ENCODE results near the gene ARL6IP5.
A peak's percentile ranks its signal among the peaks of the same experiment; 100 is the strongest.

The ARL6IP5 gene

DNA sequence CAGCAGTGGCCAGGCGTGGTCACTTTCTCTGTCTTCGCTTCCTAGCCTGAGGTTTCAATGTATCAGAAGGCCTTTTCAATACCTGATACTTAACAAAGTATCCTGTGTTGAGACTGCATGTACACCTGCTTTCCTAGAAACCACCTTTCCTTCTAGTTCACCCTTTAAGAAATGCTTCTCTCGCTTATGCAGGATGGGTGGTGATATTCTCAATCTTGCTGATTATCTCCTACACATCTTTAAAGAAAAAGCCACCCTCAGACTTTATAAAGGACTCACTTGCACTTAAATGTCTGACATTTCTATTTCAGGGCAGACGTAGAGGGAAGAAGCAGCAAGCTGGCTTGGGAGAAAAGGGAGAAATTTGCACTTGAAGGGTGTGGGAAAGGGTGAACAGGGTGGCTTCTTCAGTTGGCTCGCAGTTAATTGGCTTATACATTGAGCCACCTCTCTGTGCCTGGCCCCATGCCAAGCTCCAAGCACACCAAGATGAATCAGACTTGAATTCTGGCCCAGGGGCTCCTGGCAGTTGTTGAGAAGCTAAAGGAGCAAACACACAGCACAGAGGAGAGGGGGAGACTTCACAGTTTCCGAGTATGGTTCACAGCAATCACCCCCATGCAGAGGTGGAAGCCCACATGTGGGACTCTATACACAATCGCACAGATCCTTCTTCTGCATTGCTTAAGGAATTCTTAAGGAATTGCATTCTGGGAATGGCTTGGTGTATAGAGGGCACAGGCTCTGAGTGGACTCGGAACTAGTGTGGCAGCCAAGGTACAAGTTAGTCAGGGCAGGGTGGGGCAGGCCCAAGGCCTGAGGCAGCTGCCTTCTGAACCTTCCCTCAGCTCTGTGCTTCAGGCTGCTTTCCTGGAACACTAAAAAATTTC lies 1.3 kb downstream of the ARL6IP5 start:
- peak; percentile 92 for DNase-seq (ENCODE audit: low read depth)

DNA sequence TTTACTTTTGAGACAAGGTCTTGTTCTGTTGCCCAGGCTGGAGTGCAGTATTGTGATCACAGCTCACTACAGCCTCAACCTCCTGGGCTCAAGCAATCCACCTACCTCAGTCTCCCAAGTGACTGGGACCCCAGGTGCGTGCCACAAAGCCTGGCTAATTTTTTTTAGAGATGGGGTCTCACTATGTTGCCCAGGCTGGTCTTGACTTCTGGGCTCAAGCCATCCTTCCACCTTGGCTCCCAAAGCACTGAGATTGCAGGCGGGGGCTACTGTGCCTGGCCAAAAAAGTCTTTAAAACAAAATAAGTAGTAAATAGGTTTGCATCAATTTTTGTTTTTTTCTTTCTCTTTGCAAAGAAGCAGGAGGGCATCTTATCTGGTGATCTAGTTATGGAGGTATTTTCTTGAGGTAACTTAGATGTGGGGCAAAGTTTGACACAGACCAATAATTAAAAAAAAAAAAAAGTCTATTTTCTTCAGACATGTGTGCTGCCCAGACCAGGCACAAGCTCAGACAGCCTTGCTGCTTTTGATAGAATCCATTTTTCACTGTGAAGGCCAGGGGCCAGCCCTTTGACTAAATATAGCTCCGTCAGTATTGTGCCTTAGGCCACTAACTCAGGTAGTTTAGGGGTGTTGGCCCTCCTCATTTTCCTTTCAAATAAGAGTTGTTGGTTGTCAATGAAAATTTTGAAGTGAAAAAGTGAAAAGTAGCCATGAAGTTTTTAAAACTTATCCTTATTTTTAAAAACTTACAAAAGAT lies 2.5 kb downstream of the ARL6IP5 start:
- no peak for DNase-seq (ENCODE audit: low read depth)

DNA sequence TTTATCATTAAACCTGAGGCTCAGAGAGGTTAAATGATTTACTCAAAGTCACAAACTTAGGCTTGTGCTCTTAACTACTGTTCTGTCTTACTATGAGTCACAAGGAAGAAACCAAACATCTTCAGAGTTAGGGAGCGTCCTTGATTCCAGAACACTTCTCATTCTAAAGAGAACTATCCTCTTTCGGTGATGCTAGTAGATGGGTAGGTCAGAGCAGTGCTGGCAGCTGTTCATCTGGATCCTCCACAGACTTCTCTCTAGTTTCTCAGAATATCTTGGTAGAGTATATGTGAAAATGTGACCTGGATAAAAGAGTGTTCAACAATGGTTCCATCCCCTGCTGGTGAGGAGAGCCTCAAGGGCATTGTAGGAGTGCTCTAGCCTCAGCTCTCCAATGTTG lies 3.3 kb downstream of the ARL6IP5 start:
- DNase-seq (ENCODE audit: low read depth), result peak; percentile 67

DNA sequence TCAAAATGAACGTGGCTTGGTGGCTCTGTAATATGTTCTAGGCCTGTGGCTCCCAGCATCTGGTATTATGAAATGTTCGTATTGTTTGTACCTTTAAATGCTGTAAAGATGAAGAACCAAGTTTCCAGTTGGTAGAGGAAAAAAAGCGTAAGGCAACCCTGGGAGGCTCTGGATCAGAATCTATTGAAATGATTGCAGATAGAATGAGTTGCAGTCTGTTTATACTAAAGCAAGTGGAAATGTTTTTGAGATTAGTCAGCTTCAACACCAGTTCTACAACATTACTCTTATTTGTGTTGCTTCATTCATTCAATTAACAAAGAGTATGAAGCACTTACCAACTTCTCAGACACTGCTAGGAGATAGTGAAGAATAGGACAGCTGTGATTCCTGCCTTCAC lies 5.3 kb downstream of the ARL6IP5 start:
- peak; percentile 82 for DNase-seq (ENCODE audit: low read depth)

DNA sequence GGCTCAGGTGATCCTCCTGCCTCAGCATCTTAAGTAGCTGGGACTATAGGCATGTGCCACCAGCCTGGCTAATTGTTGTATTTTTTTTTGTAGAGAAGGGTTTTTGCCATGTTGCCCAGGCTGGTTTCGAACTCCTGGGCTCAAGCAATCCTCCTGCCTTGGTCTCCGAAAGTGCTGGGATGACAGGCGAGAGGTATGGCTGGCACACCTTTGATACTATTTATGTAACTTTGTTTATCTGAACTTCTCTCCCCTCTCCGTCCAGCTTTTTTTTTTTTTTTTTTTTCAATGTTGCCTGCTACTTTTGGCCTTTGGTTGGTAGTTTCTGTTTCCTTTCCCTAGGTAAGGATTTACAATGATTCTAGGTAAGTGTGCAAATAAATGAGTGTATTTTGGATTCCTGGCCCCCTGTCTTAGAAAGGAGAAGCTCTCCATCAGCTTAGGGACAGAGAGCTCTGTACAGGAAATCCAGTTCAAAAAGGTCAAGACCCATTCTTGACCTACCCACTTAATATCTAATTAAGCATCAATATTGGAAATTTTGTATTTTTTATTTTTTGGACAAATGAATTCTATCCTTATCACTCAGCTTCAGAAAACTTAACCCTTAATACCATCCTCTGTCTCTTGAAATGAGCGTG lies 6.8 kb downstream of the ARL6IP5 start:
- DNase-seq (ENCODE audit: low read depth), result no peak

DNA sequence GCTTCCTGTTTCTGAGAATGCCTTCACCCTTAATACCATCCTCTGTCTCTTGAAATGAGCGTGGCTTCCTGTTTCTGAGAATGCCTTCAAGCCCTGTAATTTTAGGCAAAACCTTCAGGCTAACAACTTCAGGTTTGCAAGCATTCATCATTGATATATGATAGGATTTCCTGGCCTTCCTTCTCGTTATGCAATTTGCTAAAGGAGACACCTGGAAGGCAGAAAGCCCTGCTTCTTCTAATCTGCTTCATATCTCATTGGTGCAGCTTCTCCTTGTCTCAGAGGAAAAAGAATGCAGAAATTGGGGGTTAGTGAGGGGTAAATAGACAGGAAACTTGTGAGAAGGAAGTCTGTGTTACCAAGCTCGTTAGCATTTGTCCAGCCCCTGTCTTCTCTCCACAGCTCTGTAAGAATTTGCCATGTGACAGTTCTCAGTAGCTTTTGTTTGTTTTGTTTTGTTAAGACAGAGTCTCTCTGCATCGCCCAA lies 7.3 kb downstream of the ARL6IP5 start:
- DNase-seq (ENCODE audit: low read depth), result peak; percentile 41

DNA sequence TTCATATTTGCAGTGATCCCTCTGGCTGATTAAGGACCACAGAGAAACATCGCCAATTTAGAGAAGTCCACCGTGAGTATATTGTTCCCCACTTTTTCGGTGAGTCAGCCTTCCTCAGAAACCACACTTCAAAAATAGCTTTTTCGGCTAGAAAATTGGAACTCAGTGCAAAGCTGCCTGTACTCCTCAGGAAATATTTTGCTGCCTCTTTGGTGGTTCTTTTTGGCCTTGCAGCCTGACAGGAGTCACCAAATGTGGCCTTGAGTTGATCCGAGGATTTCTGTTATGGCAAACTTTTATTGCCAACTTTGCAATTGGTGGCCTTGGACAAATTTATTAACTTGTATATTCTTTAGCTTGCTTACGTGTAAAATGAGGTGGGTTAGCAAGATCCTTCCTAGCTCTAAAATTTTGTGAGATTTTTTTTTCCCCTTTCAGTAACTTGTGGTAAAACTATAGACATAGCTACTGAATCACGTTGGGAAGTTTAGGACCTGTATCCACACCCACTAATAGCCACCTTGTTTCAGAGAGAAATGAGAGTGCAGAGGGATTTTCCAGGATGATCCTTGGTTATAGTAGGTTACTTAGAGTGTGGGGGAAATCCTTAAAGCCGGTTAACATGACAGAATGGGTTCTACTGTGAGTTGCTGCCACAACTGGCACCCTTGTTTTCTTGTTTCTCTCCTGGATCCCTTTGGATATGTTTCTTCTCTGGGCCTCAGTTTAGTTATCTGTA lies 9.9 kb downstream of the ARL6IP5 start:
- DNase-seq (ENCODE audit: low read depth), result peak; percentile 74

DNA sequence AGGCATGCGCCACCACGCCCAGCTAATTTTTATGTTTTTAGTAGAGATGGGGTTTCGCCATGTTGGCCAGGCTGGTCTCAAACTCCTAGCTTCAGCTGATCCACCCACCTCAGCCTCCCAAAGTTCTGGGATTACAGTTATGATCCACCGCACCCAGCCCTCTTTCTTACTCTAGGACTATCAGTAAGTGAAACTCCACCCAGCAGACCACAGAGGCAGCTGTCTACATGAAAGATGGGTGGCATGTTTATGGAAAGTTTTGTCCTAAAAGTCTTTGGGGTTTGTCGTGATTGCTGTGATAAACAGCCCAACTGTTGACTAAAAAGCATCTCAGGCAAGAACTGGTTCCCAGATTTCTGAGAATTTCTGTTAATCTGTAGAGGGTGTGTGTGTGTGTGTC lies 10.9 kb downstream of the ARL6IP5 start:
- DNase-seq (ENCODE audit: low read depth), result no peak

DNA sequence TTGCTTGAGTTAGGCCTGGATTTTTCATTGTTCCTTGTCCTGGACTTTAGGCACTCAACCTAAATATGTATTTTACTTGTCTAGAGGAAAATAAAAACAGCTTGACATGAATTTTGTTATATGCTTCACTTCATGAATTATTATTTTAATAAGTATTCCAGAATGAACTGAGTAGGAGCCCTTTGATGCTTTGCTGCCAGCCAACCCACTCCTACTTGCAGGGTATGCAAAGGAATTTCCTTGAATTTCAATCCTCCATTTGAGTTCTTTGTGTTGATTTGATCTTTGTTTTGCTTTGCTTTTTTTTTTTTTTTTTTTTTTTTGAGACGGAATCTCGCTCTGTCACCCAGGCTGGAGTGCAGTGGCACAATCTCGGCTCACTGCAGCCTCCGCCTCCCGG lies 11.6 kb downstream of the ARL6IP5 start:
- no peak for DNase-seq (ENCODE audit: low read depth)

DNA sequence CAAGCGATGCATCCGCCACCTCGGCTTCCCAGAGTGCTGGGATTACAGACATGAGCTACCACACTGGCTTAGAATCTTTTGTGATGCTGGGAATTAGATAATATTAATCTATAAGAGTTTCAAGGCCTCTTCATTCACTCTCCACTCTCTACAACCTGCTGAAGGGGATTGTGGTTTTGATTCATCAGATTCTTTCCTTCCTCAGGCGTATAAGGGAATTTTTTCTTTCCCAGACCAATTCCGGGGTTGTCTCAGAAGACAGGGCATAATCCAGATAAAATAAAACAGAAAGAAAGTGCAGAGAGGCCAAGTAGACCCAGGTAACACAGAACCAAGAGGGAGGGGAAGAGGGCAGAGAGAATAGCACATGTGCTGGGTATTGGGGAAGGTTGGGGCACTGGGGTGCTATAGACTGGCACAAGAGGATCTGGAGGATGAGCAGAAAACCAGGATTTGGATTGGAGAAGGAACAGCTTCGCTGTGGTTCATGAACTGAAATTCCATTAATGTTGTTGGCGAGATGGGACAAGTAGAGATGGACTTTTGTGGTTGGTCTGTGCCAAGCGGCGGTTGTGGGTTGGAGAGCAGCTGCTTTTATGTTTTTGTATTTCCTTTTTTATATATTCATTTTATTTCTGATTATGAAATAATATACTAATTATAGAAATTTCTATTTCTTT lies 12.8 kb downstream of the ARL6IP5 start:
- DNase-seq (ENCODE audit: low read depth), result no peak

DNA sequence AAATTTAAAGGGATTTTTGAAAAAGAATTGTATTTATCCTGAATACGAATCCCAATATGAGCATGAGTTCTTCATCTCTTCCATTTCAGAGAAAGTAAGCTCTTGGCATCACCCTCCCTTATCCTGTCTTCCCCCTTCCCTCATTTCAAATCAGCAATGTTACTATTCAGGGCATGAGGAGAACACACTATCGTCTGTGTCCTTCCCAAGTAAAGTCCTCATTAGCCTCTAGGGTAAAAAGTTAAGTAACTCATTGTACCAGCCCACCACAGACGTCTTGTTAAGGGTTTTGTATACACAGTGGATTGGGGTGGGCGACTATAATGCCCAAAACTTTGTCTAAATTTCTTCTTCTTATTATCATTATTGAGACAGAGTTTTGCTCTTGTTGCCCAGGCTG lies 14.8 kb downstream of the ARL6IP5 start:
- DNase-seq (ENCODE audit: low read depth), result no peak

DNA sequence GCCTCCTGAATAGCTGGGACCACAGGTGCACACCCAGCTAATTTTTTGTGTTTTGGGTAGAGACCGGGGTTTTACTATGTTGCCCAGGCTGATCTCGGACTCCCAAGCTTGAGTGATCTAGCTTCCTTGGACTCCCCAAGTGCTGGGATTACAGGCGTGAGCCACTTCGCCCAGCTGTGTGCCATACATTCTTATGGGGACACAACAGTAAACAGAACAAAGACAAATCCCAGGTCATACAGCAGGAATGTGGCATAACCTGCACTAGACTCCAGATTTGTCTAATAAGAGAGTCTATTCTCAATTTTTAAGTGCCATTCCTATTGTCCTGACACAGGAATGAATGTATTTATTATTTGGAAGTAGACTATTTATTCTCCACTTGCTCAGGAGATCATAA lies 17.6 kb downstream of the ARL6IP5 start:
- no peak for DNase-seq (ENCODE audit: low read depth)

DNA sequence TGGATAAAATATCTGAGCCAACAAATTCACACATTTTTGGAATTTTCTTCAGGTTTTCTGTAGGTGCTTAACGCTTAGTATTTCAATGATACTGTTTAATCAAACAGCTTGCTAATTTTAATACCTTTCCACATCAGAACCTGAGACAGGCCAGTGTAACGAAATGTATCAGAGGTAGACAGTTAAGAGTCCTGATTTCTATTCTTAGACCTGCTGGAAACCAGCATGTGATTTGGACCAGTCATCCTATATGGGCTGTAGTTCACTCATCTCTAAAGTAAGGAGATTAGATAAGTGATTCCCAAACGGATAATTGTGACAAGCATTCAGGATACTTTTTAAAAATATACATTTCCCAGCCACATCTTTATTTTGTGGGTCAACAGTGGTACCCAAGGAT lies 18.4 kb downstream of the ARL6IP5 start:
- DNase-seq (ENCODE audit: low read depth), result no peak

DNA sequence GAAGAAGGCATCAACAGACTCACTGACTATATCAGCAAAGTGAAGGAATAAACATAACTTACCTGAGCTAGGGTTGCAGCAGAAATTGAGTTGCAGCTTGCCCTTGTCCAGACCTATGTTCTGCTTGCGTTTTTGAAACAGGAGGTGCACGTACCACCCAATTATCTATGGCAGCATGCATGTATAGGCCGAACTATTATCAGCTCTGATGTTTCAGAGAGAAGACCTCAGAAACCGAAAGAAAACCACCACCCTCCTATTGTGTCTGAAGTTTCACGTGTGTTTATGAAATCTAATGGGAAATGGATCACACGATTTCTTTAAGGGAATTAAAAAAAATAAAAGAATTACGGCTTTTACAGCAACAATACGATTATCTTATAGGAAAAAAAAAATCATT lies 19.8 kb downstream of the ARL6IP5 start:
- no peak for DNase-seq (ENCODE audit: low read depth)

DNA sequence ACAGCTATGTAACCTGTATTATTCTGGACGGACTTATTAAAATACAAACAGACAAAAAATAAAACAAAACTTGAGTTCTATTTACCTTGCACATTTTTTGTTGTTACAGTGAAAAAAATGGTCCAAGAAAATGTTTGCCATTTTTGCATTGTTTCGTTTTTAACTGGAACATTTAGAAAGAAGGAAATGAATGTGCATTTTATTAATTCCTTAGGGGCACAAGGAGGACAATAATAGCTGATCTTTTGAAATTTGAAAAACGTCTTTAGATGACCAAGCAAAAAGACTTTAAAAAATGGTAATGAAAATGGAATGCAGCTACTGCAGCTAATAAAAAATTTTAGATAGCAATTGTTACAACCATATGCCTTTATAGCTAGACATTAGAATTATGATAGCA lies 20.6 kb downstream of the ARL6IP5 start:
- DNase-seq (ENCODE audit: low read depth), result peak; percentile 59

DNA sequence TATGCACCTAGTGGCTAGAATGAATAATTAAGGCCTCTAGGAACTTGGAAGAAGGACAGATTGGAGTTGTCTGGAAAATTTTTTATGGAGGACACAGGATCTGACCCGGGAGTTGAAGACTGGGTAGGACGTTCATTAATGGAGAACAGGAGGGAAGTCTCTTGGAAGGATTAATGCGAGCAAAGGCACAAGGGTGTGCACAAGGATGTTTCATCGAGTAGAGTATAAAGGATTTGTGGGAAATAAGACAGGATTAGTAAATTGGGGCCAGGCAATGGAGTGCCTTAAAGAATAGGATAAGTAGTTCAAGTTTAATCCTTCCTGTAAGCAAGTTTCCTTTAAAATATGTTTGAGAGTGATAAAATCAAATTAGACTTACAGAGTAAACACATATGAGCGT lies 23.1 kb downstream of the ARL6IP5 start:
- DNase-seq (ENCODE audit: low read depth), result no peak

DNA sequence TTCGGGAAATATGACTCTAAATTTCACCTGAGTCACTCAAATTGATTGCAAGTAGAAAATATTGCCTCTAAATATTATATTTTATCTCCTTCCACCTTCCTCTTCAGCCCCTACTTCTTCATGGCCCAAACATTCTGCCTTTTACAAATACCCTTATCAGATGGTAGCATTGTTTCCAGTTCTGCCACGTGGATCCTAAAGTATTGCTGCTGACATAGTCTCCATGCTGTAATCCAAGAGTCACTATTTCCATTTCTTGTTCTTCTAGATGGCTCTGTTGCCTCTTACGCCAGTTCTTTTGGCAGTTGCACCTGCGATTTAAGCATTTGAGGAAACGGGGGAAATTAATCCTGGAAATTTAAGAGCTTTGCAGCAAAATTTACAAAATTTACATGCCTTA lies 24.1 kb downstream of the ARL6IP5 start:
- no peak for DNase-seq (ENCODE audit: low read depth)

DNA sequence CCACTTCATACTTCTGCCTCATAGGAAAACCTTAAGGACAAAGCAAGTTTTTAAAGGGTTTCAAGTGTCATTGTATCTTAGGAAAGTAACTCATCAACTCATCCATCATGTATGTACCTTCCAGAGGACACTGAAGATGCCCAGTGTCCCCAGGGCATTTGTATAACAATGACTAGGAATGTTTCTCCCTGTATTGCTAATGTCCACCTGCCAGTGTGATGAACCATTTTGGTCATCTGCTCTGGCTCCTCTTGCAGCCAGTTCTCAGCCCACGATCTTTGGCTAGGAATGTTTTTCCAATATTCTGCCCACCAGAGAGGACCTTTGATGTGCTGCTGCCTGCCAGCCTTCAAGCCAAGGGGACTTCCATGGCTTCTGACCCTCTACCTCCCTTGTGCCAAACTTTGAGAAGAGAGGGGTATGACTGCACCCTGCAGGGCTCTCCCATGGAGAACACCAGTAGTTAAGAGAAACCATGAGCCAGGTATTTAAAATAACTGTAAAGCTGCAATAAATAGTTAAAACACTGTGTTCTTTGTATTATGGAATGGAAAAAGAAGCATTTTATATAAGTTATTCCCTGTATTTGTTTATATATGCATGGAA lies 26.3 kb downstream of the ARL6IP5 start:
- no peak for DNase-seq (ENCODE audit: low read depth)

DNA sequence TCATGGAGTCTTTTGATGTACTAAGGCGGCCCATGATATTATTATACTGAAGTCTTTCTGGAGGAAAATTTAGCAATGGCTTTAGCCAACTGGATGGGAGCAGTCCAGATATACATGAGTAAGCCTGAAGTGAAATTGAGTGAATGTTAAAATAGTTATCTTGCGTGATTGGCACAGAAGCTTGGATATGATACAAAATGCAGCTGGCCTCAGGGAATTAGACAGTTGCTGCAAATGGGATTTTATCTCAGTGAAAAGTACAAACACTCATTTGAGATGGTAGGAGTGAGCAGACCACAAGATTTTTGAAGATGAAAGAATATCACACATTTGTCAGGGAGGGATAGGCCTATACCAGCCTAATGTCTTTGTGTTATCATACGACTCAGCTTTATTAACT lies 28.8 kb downstream of the ARL6IP5 start:
- no peak for DNase-seq (ENCODE audit: low read depth)

DNA sequence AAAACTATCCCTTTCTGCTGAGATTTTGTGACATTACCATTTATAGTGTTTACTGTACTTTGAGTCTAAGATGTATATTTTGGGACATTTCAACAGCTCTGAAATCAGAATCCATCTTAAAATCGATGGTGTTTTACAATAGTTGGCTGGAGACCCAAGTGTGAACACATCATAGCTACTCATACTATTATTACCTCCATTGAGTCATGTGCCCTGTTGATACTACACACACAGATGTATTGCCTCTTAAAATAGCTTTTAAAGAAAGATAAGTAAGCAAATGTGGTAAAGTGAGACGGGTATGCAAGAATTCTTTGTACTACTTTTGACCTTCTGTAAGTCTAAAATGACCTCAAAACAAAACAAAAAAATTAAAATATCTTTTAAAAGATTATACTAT lies 31.0 kb downstream of the ARL6IP5 start:
- DNase-seq (ENCODE audit: low read depth), result peak; percentile 28

DNA sequence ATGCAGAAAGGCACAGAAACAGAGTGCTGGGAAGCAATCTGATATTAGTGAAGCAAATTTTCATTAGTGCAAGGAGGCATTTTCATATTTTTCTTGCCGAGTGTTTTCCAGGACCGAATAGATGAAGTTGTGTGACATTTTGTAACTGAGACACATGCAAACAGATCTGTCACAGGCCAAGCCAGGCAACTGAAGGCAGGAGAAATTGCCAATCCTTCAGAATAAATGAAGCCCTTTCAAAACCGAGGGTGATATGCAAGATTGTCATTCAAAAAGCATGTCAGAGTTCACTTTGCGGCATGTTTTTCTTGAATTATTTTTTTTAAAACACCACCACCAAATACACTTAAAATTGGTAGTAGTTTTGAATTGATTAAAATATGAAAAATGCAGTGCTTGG lies 31.4 kb downstream of the ARL6IP5 start:
- no peak for DNase-seq (ENCODE audit: low read depth)

All from EH (cell line).